Loucy (cell line): ENCODE results near the gene THEMIS2.

Source experiments
- CTCF ChIP-seq: fragments of 200-600 bp; sonication (generic); conservative IDR thresholded peaks from 2 replicates; pipeline ENCODE4 v1.5.1; 2014; ENCODE audit warnings: mild to moderate bottlenecking, antibody characterized with exemption, low read length
- EZH2phosphoT487 ChIP-seq: fragments of 200-600 bp; IDR thresholded peaks from 2 replicates; pipeline ENCODE4 v1.6.1; 2018; ENCODE audit warnings: antibody characterized with exemption, mild to moderate bottlenecking, moderate library complexity, borderline replicate concordance

DNA sequence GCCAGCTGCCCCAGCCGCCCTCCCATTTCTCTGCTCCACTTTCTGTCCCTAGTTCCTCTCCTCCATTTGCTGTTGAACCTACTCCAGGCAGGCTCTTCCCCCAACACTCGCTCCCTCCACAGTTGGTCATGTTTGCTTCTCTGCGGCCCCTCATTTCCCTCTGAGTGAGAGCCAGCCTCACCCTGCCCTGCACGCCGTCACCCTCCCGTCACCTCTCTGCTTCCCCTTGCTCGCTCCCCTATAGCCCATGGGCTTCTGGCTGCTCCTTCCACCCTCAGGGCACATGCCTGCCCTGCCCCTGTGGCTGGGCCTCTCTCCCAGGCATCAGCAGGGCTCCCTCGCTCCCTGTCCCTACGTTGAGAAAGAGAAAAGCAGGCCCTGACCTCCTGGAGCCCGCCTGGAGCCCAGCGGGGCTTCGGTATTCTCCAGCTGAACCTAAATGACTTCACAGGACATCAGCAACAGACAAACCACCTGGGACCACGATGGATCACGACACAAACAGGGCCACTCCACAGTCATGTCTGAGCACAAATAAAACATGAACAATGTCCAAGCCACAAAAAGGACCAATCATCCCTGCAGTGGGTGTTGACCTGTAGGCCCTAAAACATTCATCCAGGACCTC, 13.3 kb upstream of the THEMIS2 start:
- TF ChIP-seq CTCF: no peak
- TF ChIP-seq EZH2phosphoT487: no peak
